A673 (cell line): Measurements from ENCODE around the gene TMEM97.

Source experiments
- CTCF ChIP-seq: fragments of 300-800, 200-600 bp; sonication (generic); conservative IDR thresholded peaks from 2 replicates; pipeline ENCODE4 v1.5.1; 2017; ENCODE audit warnings: low read depth, mild to moderate bottlenecking, antibody characterized with exemption, low read length, moderate library complexity, mixed read lengths
- EZH2 ChIP-seq: fragments of 200-600 bp; sonication (generic); IDR thresholded peaks from 2 replicates; pipeline ENCODE4 v1.6.1; 2017; ENCODE audit warnings: borderline replicate concordance, low read depth, mild to moderate bottlenecking, mixed read lengths, antibody characterized with exemption, low read length; ENCODE audit not compliant: poor library complexity, severe bottlenecking

GRCh38 chr17:28276011-28276410, 43.0 kb upstream of the TMEM97 start:
- TF ChIP-seq CTCF (no peak), EZH2 (no peak)
